Endothelial cell (in vitro differentiated cells): ENCODE measurements around the gene SPPL2A. TPM values are rescaled to one million over a fixed set of nuclear protein-coding genes. Genes with fewer than 3 reads are reported as not detected.
A peak's percentile ranks its signal among the peaks of the same experiment; 100 is the strongest.
"Not testable (repeated sequence)": the region's sequence is repeated elsewhere in the genome, so short reads cannot be mapped to it uniquely, and the experiment has no call there.

Source experiments
- DNase-seq: peaks from one replicate; pipeline ENCODE4 v3.0.0; 2021; ENCODE audit warnings: low spot score
- H3K27ac Mint-ChIP-seq: one replicate; pipeline ENCODE4 v1.8.0; 2021; ENCODE audit warnings: mixed read lengths, inconsistent platforms; ENCODE audit not compliant: unreplicated experiment
- H3K27me3 Mint-ChIP-seq: one replicate; pipeline ENCODE4 v1.8.0; 2021; ENCODE audit warnings: mild to moderate bottlenecking, moderate library complexity, mixed read lengths, inconsistent platforms; ENCODE audit not compliant: unreplicated experiment
- H3K36me3 Mint-ChIP-seq: one replicate; pipeline ENCODE4 v1.8.0; 2021; ENCODE audit warnings: mild to moderate bottlenecking, low read depth, mixed read lengths, inconsistent platforms; ENCODE audit not compliant: unreplicated experiment
- H3K4me1 Mint-ChIP-seq: one replicate; pipeline ENCODE4 v1.8.0; 2021; ENCODE audit warnings: mild to moderate bottlenecking, mixed read lengths, inconsistent platforms; ENCODE audit not compliant: unreplicated experiment
- H3K4me3 Mint-ChIP-seq: one replicate; pipeline ENCODE4 v1.8.0; 2021; ENCODE audit warnings: mild to moderate bottlenecking, mixed read lengths, inconsistent platforms; ENCODE audit not compliant: unreplicated experiment
- H3K9me3 Mint-ChIP-seq: one replicate; pipeline ENCODE4 v1.8.0; 2021; ENCODE audit warnings: mixed read lengths, inconsistent platforms; ENCODE audit not compliant: unreplicated experiment
- total RNA-seq: library from RNA; stranded (reverse); fragmentation: NEBNext Ultra II Directional; extraction: Animal tissue kit (Norgen Biotek cat#: 25700); gene quantifications from one replicate; pipeline ENCODE4 v1.2.1, GENCODE V29; 2021; ENCODE audit not compliant: unreplicated experiment
- TF ChIP-seq, protein P1 (sequence below): fragments of 200-600 bp; sonication (generic); IDR thresholded peaks from one replicate; pipeline ENCODE4 v1.5.0; 2021; ENCODE audit warnings: antibody characterized with exemption; ENCODE audit not compliant: unreplicated experiment

SPPL2A gene
- total RNA-seq, 1 donor from 2014 or later = 62.2 TPM

DNA sequence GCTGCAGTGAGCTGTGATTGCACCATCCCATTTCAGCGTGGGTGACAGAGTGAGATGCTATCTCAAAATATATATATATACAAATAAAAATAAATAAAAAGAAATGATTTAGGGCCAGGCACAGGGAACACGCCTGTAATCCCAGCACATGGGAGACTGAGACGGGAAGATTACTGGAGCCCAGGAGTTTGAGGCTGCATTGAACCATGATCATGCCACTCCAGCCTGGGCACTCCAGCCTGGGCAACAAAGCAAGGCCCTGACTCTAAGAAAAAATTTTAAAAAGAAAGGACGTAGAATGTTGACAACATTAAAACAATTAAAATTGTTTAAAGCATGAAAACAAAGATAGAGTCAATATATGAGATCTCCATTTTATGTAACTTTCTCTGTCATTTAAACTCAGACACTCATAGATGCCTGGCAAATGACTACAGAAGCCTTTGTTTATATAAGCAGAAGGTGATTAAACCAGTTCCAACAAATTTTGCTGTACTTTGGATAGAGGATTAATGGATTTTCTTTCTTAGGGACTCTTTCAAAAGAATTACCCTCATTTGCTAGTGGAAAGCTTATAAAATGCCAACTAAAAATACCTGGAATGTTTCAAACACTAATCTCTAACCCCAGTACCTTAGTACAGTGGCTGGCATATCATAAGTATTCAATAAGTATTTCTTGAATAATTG is 68.3 kb downstream of the SPPL2A start:
- Mint-ChIP-seq H3K4me3 (no peak overlapping the region), H3K4me1 (no peaks in the 10 kb centered on the region), H3K27me3 (no peaks in the 10 kb centered on the region), H3K36me3 (peaks cover 4% of the 10 kb centered on the region), H3K27ac (no peak overlapping the region), H3K9me3 (no peaks in the 10 kb centered on the region)
- DNase-seq = no peak
- TF ChIP-seq, protein P1, sequence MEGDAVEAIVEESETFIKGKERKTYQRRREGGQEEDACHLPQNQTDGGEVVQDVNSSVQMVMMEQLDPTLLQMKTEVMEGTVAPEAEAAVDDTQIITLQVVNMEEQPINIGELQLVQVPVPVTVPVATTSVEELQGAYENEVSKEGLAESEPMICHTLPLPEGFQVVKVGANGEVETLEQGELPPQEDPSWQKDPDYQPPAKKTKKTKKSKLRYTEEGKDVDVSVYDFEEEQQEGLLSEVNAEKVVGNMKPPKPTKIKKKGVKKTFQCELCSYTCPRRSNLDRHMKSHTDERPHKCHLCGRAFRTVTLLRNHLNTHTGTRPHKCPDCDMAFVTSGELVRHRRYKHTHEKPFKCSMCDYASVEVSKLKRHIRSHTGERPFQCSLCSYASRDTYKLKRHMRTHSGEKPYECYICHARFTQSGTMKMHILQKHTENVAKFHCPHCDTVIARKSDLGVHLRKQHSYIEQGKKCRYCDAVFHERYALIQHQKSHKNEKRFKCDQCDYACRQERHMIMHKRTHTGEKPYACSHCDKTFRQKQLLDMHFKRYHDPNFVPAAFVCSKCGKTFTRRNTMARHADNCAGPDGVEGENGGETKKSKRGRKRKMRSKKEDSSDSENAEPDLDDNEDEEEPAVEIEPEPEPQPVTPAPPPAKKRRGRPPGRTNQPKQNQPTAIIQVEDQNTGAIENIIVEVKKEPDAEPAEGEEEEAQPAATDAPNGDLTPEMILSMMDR = no peak

DNA sequence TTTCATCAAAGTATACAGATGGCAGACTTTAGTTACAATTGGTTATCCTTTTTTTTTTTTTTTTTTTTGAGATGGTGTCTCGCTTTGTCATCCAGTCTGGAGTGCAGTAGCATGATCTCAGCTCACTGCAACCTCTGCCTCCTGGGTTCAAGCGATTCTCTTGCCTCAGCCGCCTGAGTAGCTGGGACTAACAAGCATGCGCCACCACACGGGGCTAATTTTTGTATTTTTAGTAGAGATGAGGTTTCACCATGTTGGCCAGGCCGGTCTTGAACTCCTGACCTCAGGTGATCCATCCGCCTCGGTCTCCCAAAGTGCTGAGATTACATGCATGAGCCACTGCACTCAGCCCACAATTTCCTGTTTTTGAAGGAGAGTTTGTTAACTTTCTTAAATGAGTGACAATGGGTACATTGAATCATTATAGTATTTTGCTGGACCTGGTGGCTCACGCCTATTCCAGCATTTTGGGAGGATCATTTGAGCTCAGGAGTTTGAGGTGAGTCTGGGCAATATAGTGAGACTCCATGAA is 70.8 kb downstream of the SPPL2A start:
- not testable (repeated sequence) for H3K27ac Mint-ChIP-seq, H3K4me1 Mint-ChIP-seq, H3K9me3 Mint-ChIP-seq, H3K4me3 Mint-ChIP-seq, H3K36me3 Mint-ChIP-seq, H3K27me3 Mint-ChIP-seq, DNase-seq

DNA sequence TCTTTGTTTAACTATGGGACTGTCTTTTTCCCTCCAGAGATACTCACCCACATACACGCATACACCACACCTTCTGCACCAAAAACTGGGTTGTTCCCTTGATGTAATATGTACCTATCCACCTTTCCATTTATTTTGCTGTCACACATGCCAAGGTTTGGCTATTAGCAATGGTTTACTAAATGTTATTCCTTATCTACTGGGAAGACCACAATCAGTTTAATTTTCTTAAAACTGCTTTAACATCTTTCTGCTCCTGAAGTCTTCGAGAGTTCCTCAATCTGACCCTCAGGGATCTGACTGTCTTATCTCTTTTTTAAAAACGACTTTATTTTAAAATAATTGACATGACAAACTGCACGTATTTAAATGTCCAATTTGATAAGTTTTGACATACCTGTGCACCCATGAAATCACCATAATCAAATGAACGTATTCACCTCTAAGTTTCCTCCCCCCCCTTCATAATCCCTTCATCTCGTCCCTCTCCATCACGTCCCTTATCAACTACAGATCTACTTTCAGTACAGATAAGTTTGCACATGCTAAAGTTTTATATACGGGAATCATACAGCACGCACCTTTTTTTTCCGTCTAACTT is 78.1 kb downstream of the SPPL2A start:
- no peaks in the 10 kb centered on the region for H3K9me3 Mint-ChIP-seq
- TF ChIP-seq, protein P1 = no peak
- peaks cover 17% of the 10 kb centered on the region for H3K27me3 Mint-ChIP-seq
- H3K4me3 Mint-ChIP-seq = peak overlapping the region; percentile 95
- DNase-seq = no peak
- H3K4me1 Mint-ChIP-seq = peaks cover 14% of the 10 kb centered on the region
- peaks cover 10% of the 10 kb centered on the region for H3K36me3 Mint-ChIP-seq
- H3K27ac Mint-ChIP-seq = peak overlapping the region; percentile 86

DNA sequence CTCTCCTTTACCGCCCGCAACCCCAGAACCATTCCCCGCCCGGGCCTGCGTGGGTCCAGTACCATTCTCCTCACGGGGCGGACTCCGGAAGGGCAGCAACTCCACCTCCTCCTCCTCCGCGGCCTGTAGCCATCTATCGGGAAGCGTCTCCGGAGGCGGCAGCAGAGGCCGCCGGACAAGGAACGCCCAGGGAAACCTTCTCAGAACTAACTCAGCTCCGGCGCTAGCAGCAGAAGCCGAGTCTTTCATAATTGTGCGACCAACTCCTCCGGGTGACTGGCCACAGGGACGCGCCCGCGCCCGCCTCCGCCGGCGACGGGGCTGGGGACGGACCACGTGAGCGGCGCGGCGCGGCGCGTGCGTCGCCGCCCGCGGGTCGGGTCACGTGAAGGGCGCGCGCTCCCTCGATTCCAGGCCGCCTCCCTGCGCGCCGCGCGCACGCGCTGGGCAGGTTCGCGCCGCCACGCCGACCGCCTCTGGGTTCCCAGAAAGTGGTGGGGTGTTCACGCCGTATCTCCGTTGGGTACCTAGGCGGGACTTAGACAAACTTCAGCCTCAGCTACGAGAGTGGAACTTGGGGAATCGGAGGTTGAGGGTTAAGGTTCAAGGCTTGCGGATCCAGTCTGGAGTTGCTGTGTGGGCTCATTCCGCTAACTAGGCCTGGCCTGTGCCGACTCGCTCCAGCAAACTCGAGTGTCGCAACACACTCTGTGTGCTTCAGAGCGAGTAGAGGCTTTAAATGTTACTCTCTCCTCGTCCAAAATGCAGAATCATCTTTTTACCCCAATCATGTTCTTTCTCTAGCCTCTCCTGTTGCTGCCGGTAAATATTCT is 78.8 kb downstream of the SPPL2A start, which contains the start of gene TRPM7:
Gene TRPM7 (minus strand): TSS at position 329 of the 833 bp plus-strand sequence. CDS start 264 bp downstream, at position 65.
- Mint-ChIP-seq H3K27ac (peak within 1 kb of the TSS; percentile 86), H3K4me1 (peaks cover 14% of the 10 kb centered on the region), H3K27me3 (peaks cover 17% of the 10 kb centered on the region), H3K4me3 (peak within 1 kb of the TSS; percentile 98), H3K9me3 (no peaks in the 10 kb centered on the region), H3K36me3 (peaks cover 10% of the 10 kb centered on the region)
- TF ChIP-seq, protein P1 = no peak
- peak; percentile 80 for DNase-seq

DNA sequence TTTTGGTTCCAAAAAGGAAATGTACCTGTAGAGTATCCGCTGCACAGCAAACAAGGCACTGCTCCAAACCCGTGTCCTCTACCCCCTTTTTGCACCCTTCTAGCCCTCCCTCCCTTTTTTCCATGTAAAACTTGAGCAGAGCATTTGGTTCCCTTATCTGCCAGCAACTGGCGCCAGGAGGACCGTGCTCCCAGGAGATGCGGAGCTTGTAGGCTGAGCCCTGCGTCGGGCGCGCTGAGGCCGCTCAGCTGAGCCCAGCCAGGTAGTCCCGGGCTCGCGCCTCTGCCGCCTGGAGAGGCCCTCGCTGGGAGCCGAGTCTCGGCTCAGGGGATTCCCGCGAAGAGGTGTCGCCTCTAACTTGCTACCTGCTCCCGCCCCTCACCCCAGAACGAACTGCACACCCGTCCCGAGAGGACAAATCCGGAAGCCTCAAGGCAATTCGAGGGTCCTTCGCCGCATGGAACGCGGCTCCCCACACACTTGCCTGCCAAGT is 79.5 kb downstream of the SPPL2A start:
- Mint-ChIP-seq H3K4me3 (peak overlapping the region; percentile 98), H3K27ac (peak overlapping the region; percentile 84), H3K27me3 (peaks cover 17% of the 10 kb centered on the region), H3K9me3 (no peaks in the 10 kb centered on the region), H3K36me3 (peaks cover 10% of the 10 kb centered on the region), H3K4me1 (peaks cover 14% of the 10 kb centered on the region)
- TF ChIP-seq, protein P1 = no peak
- peak; percentile 55 for DNase-seq
